Activated CD4-positive, alpha-beta memory T cell treated with anti-CD3 and anti-CD28 coated beads for 36 hours (primary cell): ENCODE results near the gene CEP78. TPM values are rescaled to one million over a fixed set of nuclear protein-coding genes. Genes with fewer than 3 reads are reported as not detected.
"Not testable (repeated sequence)": the region's sequence is repeated elsewhere in the genome, so short reads cannot be mapped to it uniquely, and the experiment has no call there.

Source experiments
- CTCF ChIA-PET: fragments of 350-600 bp; sonication (Branson Sonifier 250); formaldehyde crosslinking; loops from one replicate; lab custom pipeline; 2021; ENCODE audit warnings: antibody characterized with exemption, inconsistent platforms; lab: Charles Lee
- POLR2A ChIA-PET: fragments of 350-600 bp; sonication (Branson Sonifier 250); formaldehyde crosslinking; loops from one replicate; lab custom pipeline; 2021; ENCODE audit warnings: antibody characterized with exemption; lab: Charles Lee
- DNase-seq: peaks from one replicate; pipeline ENCODE4 v3.0.0-alpha.2; 2020
- H3K27ac Mint-ChIP-seq: one replicate; pipeline ENCODE4 v1.8.0; 2021; ENCODE audit warnings: mixed read lengths
- H3K27me3 Mint-ChIP-seq: one replicate; pipeline ENCODE4 v1.8.0; 2021; ENCODE audit warnings: mixed read lengths
- H3K36me3 Mint-ChIP-seq: one replicate; pipeline ENCODE4 v1.8.0; 2021; ENCODE audit warnings: mixed read lengths
- H3K4me1 Mint-ChIP-seq: one replicate; pipeline ENCODE4 v1.8.0; 2021; ENCODE audit warnings: low read depth, mixed read lengths
- H3K4me3 Mint-ChIP-seq: one replicate; pipeline ENCODE4 v1.8.0; 2021; ENCODE audit warnings: mild to moderate bottlenecking, mixed read lengths
- H3K9me3 Mint-ChIP-seq: one replicate; pipeline ENCODE4 v1.8.0; 2021; ENCODE audit warnings: mixed read lengths
- intact Hi-C: fragments of 100-400 bp; cut with micrococcal nuclease; formaldehyde crosslinking; loops from one replicate; pipeline ENCODE4 v1.15.1; 2023
- total RNA-seq, 2 experiments: library from RNA; stranded (reverse); gene quantifications; one replicate each; pipeline ENCODE4 v1.2.3, GENCODE V29; 2021

CEP78 gene
- total RNA-seq, 2 experiments from 2014 or later = 40.1 to 42.2 TPM

- Mint-ChIP-seq H3K9me3 (peaks cover 17% of the 10 kb centered on the region), H3K4me1 (peaks cover 45% of the 10 kb centered on the region), H3K27me3 (no peaks in the 10 kb centered on the region), H3K4me3 (no peak overlapping the region), H3K36me3 (no peaks in the 10 kb centered on the region), H3K27ac (peak overlapping the region; percentile 8)
- POLR2A ChIA-PET = no interaction called here
- intact Hi-C loops = loop anchor here (5.0 to 10.0 kb wide), 2 partner anchors 564 to 756 kb away; partner anchors contain the start of gene GNA14
- CTCF ChIA-PET = interaction anchor here (2.1 kb wide), 1 partner anchor 10 kb away, joined by 7 read pairs; no protein-coding TSS in a partner anchor
- peak; percentile 10 for DNase-seq
Observed at GRCh38 chr9:78210841-78211301, 25.0 kb upstream of the CEP78 start.

GRCh38 chr9:78212868-78213267, 23.0 kb upstream of the CEP78 start:
- intact Hi-C loops = loop anchor here (1.0 to 10.0 kb wide), 6 partner anchors 80 to 758 kb away; partner anchors contain the start of gene GNA14
- POLR2A ChIA-PET = no interaction called here
- Mint-ChIP-seq H3K27ac (no peak overlapping the region), H3K9me3 (peaks cover 2% of the 10 kb centered on the region), H3K36me3 (no peaks in the 10 kb centered on the region), H3K4me1 (peaks cover 44% of the 10 kb centered on the region), H3K27me3 (no peaks in the 10 kb centered on the region), H3K4me3 (no peak overlapping the region)
- CTCF ChIA-PET = no interaction called here
- no peak for DNase-seq

GRCh38 chr9:78213712-78214111, 22.2 kb upstream of the CEP78 start:
- POLR2A ChIA-PET = no interaction called here
- H3K4me3 Mint-ChIP-seq = no peak overlapping the region

GRCh38 chr9:78214492-78214891, 21.4 kb upstream of the CEP78 start:
- intact Hi-C loops = loop anchor here (5.0 to 10.0 kb wide), 2 partner anchors 567 to 760 kb away; partner anchors contain the start of gene GNA14
- Mint-ChIP-seq H3K27me3 (no peaks in the 10 kb centered on the region), H3K27ac (no peak overlapping the region), H3K4me1 (peaks cover 35% of the 10 kb centered on the region), H3K9me3 (no peaks in the 10 kb centered on the region), H3K36me3 (no peaks in the 10 kb centered on the region), H3K4me3 (no peak overlapping the region)
- ChIA-PET POLR2A (no interaction called here), CTCF (interaction anchor here (0.6 to 1.8 kb wide), 3 partner anchors 22 to 225 kb away, joined by 3 to 5 read pairs (median 5); partner anchors contain the start of gene CEP78)
- no peak for DNase-seq

More at GRCh38 chr9:78213712-78214111, 22.2 kb upstream of the CEP78 start:
- Mint-ChIP-seq H3K9me3 (peaks cover 2% of the 10 kb centered on the region), H3K36me3 (no peaks in the 10 kb centered on the region), H3K27ac (no peak overlapping the region), H3K27me3 (no peaks in the 10 kb centered on the region), H3K4me1 (peaks cover 40% of the 10 kb centered on the region)
- CTCF ChIA-PET = interaction anchor here (0.6 to 1.2 kb wide), 2 partner anchors 92 to 178 kb away, joined by 3 to 5 read pairs; no protein-coding TSS in a partner anchor
- no peak for DNase-seq
- intact Hi-C loops = loop anchor here (1.0 to 10.0 kb wide), 6 partner anchors 81 to 759 kb away; partner anchors contain the start of gene GNA14

- H3K9me3 Mint-ChIP-seq = no peaks in the 10 kb centered on the region
- ChIA-PET POLR2A (no interaction called here), CTCF (interaction anchor here (1.8 kb wide), 1 partner anchor 20 kb away, joined by 5 read pairs; the partner anchor contains the start of gene CEP78)
- intact Hi-C loops = loop anchor here (10.0 kb wide), 1 partner anchor 761 kb away; no protein-coding TSS in a partner anchor
- no peak overlapping the region for H3K27ac Mint-ChIP-seq
- no peak overlapping the region for H3K4me3 Mint-ChIP-seq
- DNase-seq = no peak
- no peaks in the 10 kb centered on the region for H3K27me3 Mint-ChIP-seq
- peaks cover 28% of the 10 kb centered on the region for H3K4me1 Mint-ChIP-seq
- no peaks in the 10 kb centered on the region for H3K36me3 Mint-ChIP-seq
Observed at GRCh38 chr9:78215706-78216105, 20.2 kb upstream of the CEP78 start.

GRCh38 chr9:78218890-78219289, 17.0 kb upstream of the CEP78 start:
- no peaks in the 10 kb centered on the region for H3K36me3 Mint-ChIP-seq
- H3K4me1 Mint-ChIP-seq = no peaks in the 10 kb centered on the region
- DNase-seq = no peak
- ChIA-PET POLR2A (interaction anchor here (0.6 kb wide), 1 partner anchor 13 kb away, joined by 3 read pairs; no protein-coding TSS in a partner anchor), CTCF (no interaction called here)
- no peak overlapping the region for H3K4me3 Mint-ChIP-seq
- intact Hi-C loops = loop anchor here (10.0 kb wide), 1 partner anchor 764 kb away; no protein-coding TSS in a partner anchor
- H3K9me3 Mint-ChIP-seq = no peaks in the 10 kb centered on the region
- H3K27me3 Mint-ChIP-seq = no peaks in the 10 kb centered on the region
- no peak overlapping the region for H3K27ac Mint-ChIP-seq

- no peak overlapping the region for H3K4me3 Mint-ChIP-seq
- H3K27me3 Mint-ChIP-seq = no peaks in the 10 kb centered on the region
- intact Hi-C loops = no loop called here
- H3K27ac Mint-ChIP-seq = no peak overlapping the region
- no peaks in the 10 kb centered on the region for H3K9me3 Mint-ChIP-seq
- POLR2A ChIA-PET = no interaction called here
- no peaks in the 10 kb centered on the region for H3K4me1 Mint-ChIP-seq
- CTCF ChIA-PET = no interaction called here
- no peaks in the 10 kb centered on the region for H3K36me3 Mint-ChIP-seq
- DNase-seq = no peak
Observed at GRCh38 chr9:78221425-78221824, 14.4 kb upstream of the CEP78 start.

GRCh38 chr9:78221841-78222240, 14.0 kb upstream of the CEP78 start:
- DNase-seq, H3K4me3 Mint-ChIP-seq, H3K27me3 Mint-ChIP-seq, CTCF ChIA-PET, POLR2A ChIA-PET, H3K27ac Mint-ChIP-seq, H3K36me3 Mint-ChIP-seq, H3K9me3 Mint-ChIP-seq, H3K4me1 Mint-ChIP-seq, intact Hi-C loops: not testable (repeated sequence)

- Mint-ChIP-seq H3K27me3 (peaks cover 2% of the 10 kb centered on the region), H3K27ac (no peak overlapping the region), H3K36me3 (no peaks in the 10 kb centered on the region), H3K4me3 (no peak overlapping the region), H3K4me1 (peaks cover 8% of the 10 kb centered on the region), H3K9me3 (no peaks in the 10 kb centered on the region)
- intact Hi-C loops = loop anchor here (10.0 kb wide), 1 partner anchor 1056 kb away; the partner anchor contains the start of gene VPS13A
- ChIA-PET POLR2A (no interaction called here), CTCF (no interaction called here)
- DNase-seq = no peak
Observed at GRCh38 chr9:78230761-78231160, 5.1 kb upstream of the CEP78 start.

GRCh38 chr9:78232471-78232870, 3.4 kb upstream of the CEP78 start:
- H3K9me3 Mint-ChIP-seq, H3K36me3 Mint-ChIP-seq, DNase-seq, H3K4me3 Mint-ChIP-seq, CTCF ChIA-PET, H3K27ac Mint-ChIP-seq, POLR2A ChIA-PET, H3K27me3 Mint-ChIP-seq: not testable (repeated sequence)
- intact Hi-C loops = loop anchor here (10.0 kb wide), 1 partner anchor 1058 kb away; the partner anchor contains the start of gene VPS13A
- peaks cover 13% of the 10 kb centered on the region for H3K4me1 Mint-ChIP-seq

GRCh38 chr9:78234810-78235209, 1.1 kb upstream of the CEP78 start:
- DNase-seq = no peak
- H3K27ac Mint-ChIP-seq = no peak overlapping the region
- H3K4me1 Mint-ChIP-seq = peaks cover 31% of the 10 kb centered on the region
- no peaks in the 10 kb centered on the region for H3K27me3 Mint-ChIP-seq
- H3K9me3 Mint-ChIP-seq = no peaks in the 10 kb centered on the region
- CTCF ChIA-PET = no interaction called here
- intact Hi-C loops = loop anchor here (5.0 to 10.0 kb wide), 2 partner anchors 203 to 1060 kb away; partner anchors contain the start of genes GNAQ and VPS13A
- peak overlapping the region; percentile 94 for H3K4me3 Mint-ChIP-seq
- H3K36me3 Mint-ChIP-seq = peaks cover 8% of the 10 kb centered on the region
- POLR2A ChIA-PET = no interaction called here

- intact Hi-C loops = loop anchor here (5.0 to 10.0 kb wide), 2 partner anchors 203 to 1061 kb away; partner anchors contain the start of genes GNAQ and VPS13A
- CTCF ChIA-PET = interaction anchor here (1.1 to 1.4 kb wide), 2 partner anchors 20 to 120 kb away, joined by 3 to 5 read pairs; no protein-coding TSS in a partner anchor
- H3K27ac Mint-ChIP-seq = peak overlapping the region; percentile 91
- POLR2A ChIA-PET = interaction anchor here (0.6 to 2.3 kb wide), 3 partner anchors 28 to 1336 kb away, joined by 3 to 19 read pairs (median 6); partner anchors contain the start of genes PSAT1 and TLE4
- no peak for DNase-seq
- peaks cover 12% of the 10 kb centered on the region for H3K36me3 Mint-ChIP-seq
- H3K4me3 Mint-ChIP-seq = peak overlapping the region; percentile 94
- H3K4me1 Mint-ChIP-seq = peaks cover 31% of the 10 kb centered on the region
- no peaks in the 10 kb centered on the region for H3K9me3 Mint-ChIP-seq
- no peaks in the 10 kb centered on the region for H3K27me3 Mint-ChIP-seq
Observed at GRCh38 chr9:78235256-78235761, 566 bp upstream of the CEP78 start.
